ENCODE measurements around the gene HES7.

DNA sequence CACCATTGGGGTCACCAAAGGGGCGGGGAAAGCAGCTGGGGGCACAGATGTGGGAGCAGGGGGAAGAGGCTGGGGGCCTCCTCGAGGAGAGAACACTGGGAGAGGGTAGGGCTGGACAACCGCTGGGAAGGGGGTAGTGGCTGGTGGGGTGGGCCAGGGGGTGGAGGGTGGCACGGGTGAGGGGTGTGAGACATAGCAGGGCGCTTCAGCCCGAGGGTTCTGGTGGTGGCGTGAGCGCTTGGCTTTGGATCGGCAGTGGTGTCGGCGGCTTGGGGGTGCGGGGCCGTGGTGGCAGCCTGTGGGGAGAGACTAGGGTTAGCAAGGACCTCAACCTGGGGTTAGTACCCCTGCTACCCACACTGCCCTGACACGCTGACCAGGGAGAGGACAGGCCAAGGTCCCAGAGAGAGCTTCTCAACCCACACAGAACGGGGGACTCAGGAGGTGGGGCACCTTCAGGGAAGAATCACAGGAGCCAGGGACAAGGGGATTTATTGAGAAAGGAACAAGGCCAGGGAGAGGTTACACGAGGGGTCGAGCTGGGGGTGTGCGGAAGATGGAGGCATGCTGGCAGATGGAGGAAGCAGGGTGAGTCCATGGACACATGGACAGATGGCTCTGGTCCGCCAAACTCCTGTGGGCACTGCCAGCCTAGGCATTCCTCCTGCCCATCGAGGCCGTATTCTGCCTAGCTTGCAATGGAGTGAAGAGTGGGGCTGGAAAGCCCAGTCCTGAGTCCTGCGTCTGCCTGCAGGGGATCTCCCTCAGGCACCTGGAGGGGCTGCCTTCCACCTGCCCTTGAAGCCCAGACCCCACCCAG lies 19.9 kb upstream of the HES7 start:
- TF ChIP-seq EZH2phosphoT487 (IDR thresholded peaks at IDR 0.05; ENCODE audit: low read length) (no peak), EZH2 (optimal IDR thresholded peaks at IDR 0.05; ENCODE audit: low read depth, low read length) (no peak)
- TF ChIP-seq, protein P1, sequence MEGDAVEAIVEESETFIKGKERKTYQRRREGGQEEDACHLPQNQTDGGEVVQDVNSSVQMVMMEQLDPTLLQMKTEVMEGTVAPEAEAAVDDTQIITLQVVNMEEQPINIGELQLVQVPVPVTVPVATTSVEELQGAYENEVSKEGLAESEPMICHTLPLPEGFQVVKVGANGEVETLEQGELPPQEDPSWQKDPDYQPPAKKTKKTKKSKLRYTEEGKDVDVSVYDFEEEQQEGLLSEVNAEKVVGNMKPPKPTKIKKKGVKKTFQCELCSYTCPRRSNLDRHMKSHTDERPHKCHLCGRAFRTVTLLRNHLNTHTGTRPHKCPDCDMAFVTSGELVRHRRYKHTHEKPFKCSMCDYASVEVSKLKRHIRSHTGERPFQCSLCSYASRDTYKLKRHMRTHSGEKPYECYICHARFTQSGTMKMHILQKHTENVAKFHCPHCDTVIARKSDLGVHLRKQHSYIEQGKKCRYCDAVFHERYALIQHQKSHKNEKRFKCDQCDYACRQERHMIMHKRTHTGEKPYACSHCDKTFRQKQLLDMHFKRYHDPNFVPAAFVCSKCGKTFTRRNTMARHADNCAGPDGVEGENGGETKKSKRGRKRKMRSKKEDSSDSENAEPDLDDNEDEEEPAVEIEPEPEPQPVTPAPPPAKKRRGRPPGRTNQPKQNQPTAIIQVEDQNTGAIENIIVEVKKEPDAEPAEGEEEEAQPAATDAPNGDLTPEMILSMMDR (IDR thresholded peaks at IDR 0.05; ENCODE audit: low read length) = no peak

Measured in MM.1S (cell line).